PC-3 (cell line): ENCODE results near the gene TAF4. TPM values are rescaled to one million over a fixed set of nuclear protein-coding genes. Genes with fewer than 3 reads are reported as not detected.

Experiments
- ATAC-seq: fragments of 200-7000 bp; cut with Tn5 transposase; 2 replicates; pipeline ENCODE4 v1.9.1; 2020; ENCODE audit warnings: mild to moderate bottlenecking, moderate library complexity
- BruUV-seq: library from RNA; stranded (reverse); fragments of 400-500 nt; replicated peaks from 2 replicates; lab custom pipeline; 2021; lab: Mats Ljungman, UMichigan
- CTCF ChIA-PET: fragments of 300-600 bp; sonication (Branson Sonifier 250); formaldehyde crosslinking; loops from one replicate; lab custom pipeline; 2022; ENCODE audit warnings: antibody characterized with exemption; lab: Charles Lee
- POLR2A ChIA-PET: fragments of 300-600 bp; sonication (Branson Sonifier 250); formaldehyde crosslinking; loops from one replicate; lab custom pipeline; 2022; ENCODE audit warnings: antibody characterized with exemption; ENCODE audit not compliant: unreplicated experiment; lab: Charles Lee
- DNase-seq: peaks from one replicate; pipeline ENCODE4 v3.0.0-alpha.2; 2015
- H2AFZ ChIP-seq: fragments of 300-600 bp; sonication (generic); 2 replicates; pipeline ENCODE4 v1.6.0; 2016; ENCODE audit warnings: antibody characterized with exemption, low read length
- H3F3A ChIP-seq: fragments of 300-600 bp; sonication (generic); one replicate; pipeline ENCODE4 v1.6.0; 2017; ENCODE audit warnings: antibody characterized with exemption, low read length, control low read depth, mild to moderate bottlenecking; ENCODE audit not compliant: unreplicated experiment
- H3K27ac ChIP-seq: fragments of 300-600 bp; sonication (generic); 2 replicates; pipeline ENCODE4 v1.5.1; 2016; ENCODE audit warnings: mild to moderate bottlenecking, low read length
- H3K27me3 ChIP-seq: fragments of 300-600 bp; sonication (generic); 2 replicates; pipeline ENCODE4 v1.6.1; 2016; ENCODE audit warnings: low read length, mixed read lengths
- H3K36me3 ChIP-seq: fragments of 300-600 bp; sonication (generic); 2 replicates; pipeline ENCODE4 v1.6.1; 2016; ENCODE audit warnings: low read depth, mixed run types, low read length, mixed read lengths
- H3K4me1 ChIP-seq: fragments of 300-600 bp; sonication (generic); 2 replicates; pipeline ENCODE4 v1.5.1; 2016; ENCODE audit warnings: low read length; ENCODE audit not compliant: insufficient read depth
- H3K4me2 ChIP-seq: fragments of 300-600 bp; sonication (generic); 2 replicates; pipeline ENCODE4 v1.6.0; 2016; ENCODE audit warnings: low read length
- H3K4me3 ChIP-seq: fragments of 300-600 bp; sonication (generic); 2 replicates; pipeline ENCODE4 v1.5.1; 2016; ENCODE audit warnings: mild to moderate bottlenecking, low read length, mixed read lengths
- H3K79me2 ChIP-seq: fragments of 300-600 bp; sonication (generic); 2 replicates; pipeline ENCODE4 v1.6.1; 2017; ENCODE audit warnings: low read length, mixed read lengths
- H3K9ac ChIP-seq: fragments of 300-600 bp; sonication (generic); 2 replicates; pipeline ENCODE4 v1.6.0; 2016; ENCODE audit warnings: mild to moderate bottlenecking, low read length
- H3K9me2 ChIP-seq: fragments of 300-600 bp; sonication (generic); replicated peaks from 2 replicates; pipeline ENCODE4 v1.6.1; 2016; ENCODE audit warnings: mixed run types, low read length, mixed read lengths
- H3K9me3 ChIP-seq: fragments of 300-600 bp; sonication (generic); 2 replicates; pipeline ENCODE4 v1.6.1; 2016; ENCODE audit warnings: low read length, mixed read lengths
- H4K20me1 ChIP-seq: fragments of 300-600 bp; sonication (generic); 2 replicates; pipeline ENCODE4 v1.6.1; 2016; ENCODE audit warnings: low read length, mixed read lengths
- CTCF ChIP-seq: fragments of 300-600 bp; sonication (generic); conservative IDR thresholded peaks from 2 replicates; pipeline ENCODE4 v1.5.1; 2017; ENCODE audit warnings: antibody characterized with exemption, low read depth, mild to moderate bottlenecking, low read length
- EZH2 ChIP-seq: fragments of 300-600 bp; sonication (generic); IDR thresholded peaks from one replicate; pipeline ENCODE4 v1.6.1; 2017; ENCODE audit warnings: antibody characterized with exemption, mild to moderate bottlenecking, low read length; ENCODE audit not compliant: unreplicated experiment
- EZH2phosphoT487 ChIP-seq: fragments of 300-600 bp; sonication (generic); IDR thresholded peaks from 2 replicates; pipeline ENCODE4 v1.6.1; 2018; ENCODE audit warnings: mild to moderate bottlenecking, antibody characterized with exemption, low read length, borderline replicate concordance
- intact Hi-C: fragments of 100-400 bp; cut with micrococcal nuclease; formaldehyde crosslinking; loops from 2 replicates; pipeline ENCODE4 v1.9.0; 2023
- total RNA-seq: library from RNA; depleted of rRNA; stranded (reverse); fragments of >200 nt; gene quantifications from 2 replicates; pipeline ENCODE4 v1.2.3, GENCODE V29; 2014

The TAF4 gene
- total RNA-seq, 1 experiment from 2014 or later, result 9.6 TPM

- H3K27me3 ChIP-seq, result no peaks in the 10 kb centered on the region
- H3F3A ChIP-seq, result no peaks in the 10 kb centered on the region
- H3K9me2 ChIP-seq, result no peaks in the 10 kb centered on the region
- no peak overlapping the region for H3K4me3 ChIP-seq
- no TSS peak for BruUV-seq
- no peaks in the 10 kb centered on the region for H3K79me2 ChIP-seq
- ATAC-seq (no peak), DNase-seq (no peak)
- no peaks in the 10 kb centered on the region for H3K4me1 ChIP-seq
- no peak overlapping the region for H3K27ac ChIP-seq
- no peak overlapping the region for H3K9ac ChIP-seq
- TF ChIP-seq EZH2, result no peak
- no peak for TF ChIP-seq EZH2phosphoT487
- TF ChIP-seq CTCF, result no peak
- ChIA-PET POLR2A (no interaction called here), CTCF (no interaction called here)
- no peaks in the 10 kb centered on the region for H4K20me1 ChIP-seq
- peaks cover 8% of the 10 kb centered on the region; the same call in 1 of the 2 replicates for H3K36me3 ChIP-seq
- H2AFZ ChIP-seq, result no peak overlapping the region
- no peaks in the 10 kb centered on the region for H3K9me3 ChIP-seq
- intact Hi-C loops, result no loop called here
- no peak overlapping the region for H3K4me2 ChIP-seq
These were observed 88.8 kb downstream of the TAF4 start for GRCh38 chr20:61976644-61977418.

- ChIA-PET POLR2A (no interaction called here), CTCF (no interaction called here)
- intact Hi-C loops, result no loop called here
- Histone ChIP-seq H4K20me1 (no peaks in the 10 kb centered on the region), H3K79me2 (no peaks in the 10 kb centered on the region), H3K27ac (no peak overlapping the region), H3K4me3 (no peak overlapping the region), H3K4me2 (no peak overlapping the region), H3K9me3 (no peaks in the 10 kb centered on the region), H3K4me1 (no peaks in the 10 kb centered on the region), H3K9me2 (no peaks in the 10 kb centered on the region), H3F3A (no peaks in the 10 kb centered on the region), H2AFZ (no peak overlapping the region), H3K9ac (no peak overlapping the region), H3K27me3 (no peaks in the 10 kb centered on the region), H3K36me3 (peaks cover 8% of the 10 kb centered on the region; the same call in 1 of the 2 replicates)
- DNase-seq, result no peak
- BruUV-seq, result no TSS peak
- no peak for ATAC-seq
- no peak for TF ChIP-seq CTCF
These were observed 89.4 kb downstream of the TAF4 start for GRCh38 chr20:61976263-61976643.

- Histone ChIP-seq H3K36me3 (peaks cover 8% of the 10 kb centered on the region; the same call in 1 of the 2 replicates), H4K20me1 (no peaks in the 10 kb centered on the region), H3K27me3 (no peaks in the 10 kb centered on the region), H3K9me3 (no peaks in the 10 kb centered on the region), H3K9me2 (no peaks in the 10 kb centered on the region), H3K27ac (no peak overlapping the region), H3K79me2 (no peaks in the 10 kb centered on the region), H3K4me1 (no peaks in the 10 kb centered on the region), H2AFZ (no peak overlapping the region), H3F3A (no peaks in the 10 kb centered on the region), H3K4me2 (no peak overlapping the region), H3K4me3 (no peak overlapping the region), H3K9ac (no peak overlapping the region)
- intact Hi-C loops, result no loop called here
- no TSS peak for BruUV-seq
- DNase-seq (no peak), ATAC-seq (no peak)
- TF ChIP-seq CTCF, result no peak
- TF ChIP-seq EZH2, result no peak
- TF ChIP-seq EZH2phosphoT487, result no peak
- POLR2A ChIA-PET, result no interaction called here
- CTCF ChIA-PET, result no interaction called here
These were observed 90.1 kb downstream of the TAF4 start for GRCh38 chr20:61975407-61976129.
